Ureter (tissue), 1 donor: Measurements from ENCODE around the gene XIAP. TPM values are rescaled to one million over a fixed set of nuclear protein-coding genes. Genes with fewer than 3 reads are reported as not detected.
"Not testable (repeated sequence)": the region's sequence is repeated elsewhere in the genome, so short reads cannot be mapped to it uniquely, and the experiment has no call there.

ENCODE experiments used
- DNase-seq: peaks from one replicate; pipeline ENCODE4 v3.0.0-alpha.2; 2020; ENCODE audit warnings: low spot score
- total RNA-seq: library from RNA; stranded (reverse); gene quantifications from one replicate; pipeline ENCODE4 v1.2.4, GENCODE V29; 2023
- donor health status: DM: yes; HTN: yes; CAD: no.

XIAP gene
- total RNA-seq, 1 donor from 2014 or later: 66.6 TPM

- DNase-seq: no peak
Measured at GRCh38 chrX:123876177-123876576, 16.3 kb downstream of the XIAP start.

- DNase-seq: no peak
Measured at GRCh38 chrX:123876844-123877243, 17.0 kb downstream of the XIAP start.

- DNase-seq: no peak
Measured at GRCh38 chrX:123878252-123878721, 18.4 kb downstream of the XIAP start.

GRCh38 chrX:123881330-123881729, 21.5 kb downstream of the XIAP start:
- DNase-seq: no peak

GRCh38 chrX:123882391-123882790, 22.5 kb downstream of the XIAP start:
- DNase-seq: no peak

GRCh38 chrX:123884809-123885408, 25.1 kb downstream of the XIAP start:
- no peak for DNase-seq

GRCh38 chrX:123899701-123900100, 39.8 kb downstream of the XIAP start:
- no peak for DNase-seq

- not testable (repeated sequence) for DNase-seq
Measured at GRCh38 chrX:123903261-123903660, 43.4 kb downstream of the XIAP start.

- DNase-seq: no peak
Measured at GRCh38 chrX:123905332-123905731, 45.5 kb downstream of the XIAP start.

GRCh38 chrX:123906557-123907316, 46.9 kb downstream of the XIAP start:
- DNase-seq: no peak

GRCh38 chrX:123909523-123909922, 49.7 kb downstream of the XIAP start:
- DNase-seq: no peak

- DNase-seq: no peak
Measured at GRCh38 chrX:123917069-123917468, 57.2 kb downstream of the XIAP start.

- no peak for DNase-seq
Measured at GRCh38 chrX:123918106-123918721, 58.4 kb downstream of the XIAP start.

- DNase-seq: no peak
Measured at GRCh38 chrX:123920105-123920785, 60.4 kb downstream of the XIAP start.

GRCh38 chrX:123923211-123923610, 63.4 kb downstream of the XIAP start:
- DNase-seq: no peak

GRCh38 chrX:123924186-123924585, 64.3 kb downstream of the XIAP start:
- DNase-seq: no peak

- no peak for DNase-seq
Measured at GRCh38 chrX:123927845-123928244, 68.0 kb downstream of the XIAP start.

GRCh38 chrX:123932055-123932454, 72.2 kb downstream of the XIAP start:
- not testable (repeated sequence) for DNase-seq

GRCh38 chrX:123943074-123943473, 83.2 kb downstream of the XIAP start:
- no peak for DNase-seq

- no peak for DNase-seq
Measured at GRCh38 chrX:123943488-123943887, 83.6 kb downstream of the XIAP start.

- no peak for DNase-seq
Measured at GRCh38 chrX:123949846-123950245, 90.0 kb downstream of the XIAP start.
